Stimulated activated naive CD8-positive, alpha-beta T cell treated with anti-CD3 and anti-CD28 coated beads, Interleukin-15, Interleukin-2, amounts not matched to agents 100 ng/mL and 50 ng/mL, for 24 hours (primary cell): ENCODE results near the gene FAM216A.
"Not testable (repeated sequence)": the region's sequence is repeated elsewhere in the genome, so short reads cannot be mapped to it uniquely, and the experiment has no call there.

ENCODE experiments used
- H3K27ac Mint-ChIP-seq: one replicate; pipeline ENCODE4 v1.8.0; 2021; ENCODE audit warnings: mild to moderate bottlenecking, mixed read lengths
- H3K27me3 Mint-ChIP-seq: one replicate; pipeline ENCODE4 v1.8.0; 2021; ENCODE audit warnings: mixed read lengths
- H3K36me3 Mint-ChIP-seq: one replicate; pipeline ENCODE4 v1.8.0; 2021; ENCODE audit warnings: low read depth, mixed read lengths
- H3K4me1 Mint-ChIP-seq: one replicate; pipeline ENCODE4 v1.8.0; 2021; ENCODE audit warnings: low read depth, mixed read lengths
- H3K4me3 Mint-ChIP-seq: one replicate; pipeline ENCODE4 v1.8.0; 2021; ENCODE audit warnings: mild to moderate bottlenecking, mixed read lengths
- H3K9me3 Mint-ChIP-seq: one replicate; pipeline ENCODE4 v1.8.0; 2021; ENCODE audit warnings: mixed read lengths

FAM216A gene

DNA sequence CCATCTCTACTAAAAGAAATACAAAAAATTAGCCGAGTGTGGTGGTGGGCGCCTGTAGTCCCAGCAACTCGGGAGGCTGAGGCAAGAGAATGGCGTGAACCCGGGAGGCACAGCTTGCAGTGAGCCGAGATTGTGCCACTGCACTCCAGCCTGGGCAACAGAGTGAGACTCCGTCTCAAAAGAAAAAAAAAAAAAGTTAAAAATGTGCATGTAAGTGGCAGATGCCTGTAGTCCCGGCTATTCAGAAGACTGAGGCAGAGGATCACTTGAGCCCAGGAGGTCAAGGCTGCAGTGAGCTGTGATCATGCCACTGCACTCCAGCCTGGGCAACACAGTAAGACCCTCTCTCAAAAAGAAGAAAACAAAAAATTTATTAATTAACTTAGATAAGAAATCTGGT lies 49.4 kb downstream of the FAM216A start:
- not testable (repeated sequence) for H3K4me1 Mint-ChIP-seq, H3K36me3 Mint-ChIP-seq, H3K9me3 Mint-ChIP-seq, H3K4me3 Mint-ChIP-seq, H3K27ac Mint-ChIP-seq, H3K27me3 Mint-ChIP-seq

DNA sequence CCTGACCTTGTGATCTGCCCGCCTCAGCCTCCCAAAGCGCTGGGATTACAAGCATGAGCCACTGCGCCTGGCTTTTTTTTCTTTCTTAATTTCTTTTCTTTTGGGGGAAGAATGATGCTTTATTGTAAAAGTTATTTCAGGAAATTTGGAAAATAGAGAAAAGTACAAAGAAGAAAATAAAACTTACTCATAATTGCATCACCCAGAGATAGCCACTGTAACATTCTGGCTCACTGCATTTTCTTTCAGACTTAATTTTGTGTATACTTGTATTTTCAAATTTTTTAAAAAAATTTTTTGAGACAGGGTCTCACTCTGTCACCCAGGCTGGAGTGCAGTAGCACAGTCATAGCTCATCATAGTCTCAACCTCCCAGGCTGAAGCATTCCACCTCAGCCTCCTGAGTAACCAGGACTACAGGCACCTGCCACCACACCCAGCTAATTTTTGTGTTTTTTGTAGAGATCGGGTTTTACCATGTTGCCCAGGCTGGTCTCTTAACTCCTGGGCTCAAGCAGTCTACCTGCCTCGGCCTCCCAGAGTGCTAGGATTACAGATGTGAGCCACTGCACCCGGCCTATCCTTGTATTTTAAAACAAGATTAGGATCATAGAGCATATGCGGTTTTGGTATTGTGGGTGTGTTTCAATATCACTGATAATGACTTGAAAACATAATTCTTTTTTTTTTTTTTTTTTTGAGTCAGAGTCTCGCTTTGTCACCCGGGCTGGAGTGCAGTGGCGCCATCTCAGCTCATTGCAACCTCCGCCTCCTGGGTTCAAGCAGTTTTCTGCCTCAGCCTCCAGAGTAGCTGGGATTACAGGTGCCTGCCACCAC lies 52.4 kb downstream of the FAM216A start:
- not testable (repeated sequence) for H3K27me3 Mint-ChIP-seq, H3K4me1 Mint-ChIP-seq, H3K27ac Mint-ChIP-seq, H3K9me3 Mint-ChIP-seq, H3K4me3 Mint-ChIP-seq, H3K36me3 Mint-ChIP-seq

DNA sequence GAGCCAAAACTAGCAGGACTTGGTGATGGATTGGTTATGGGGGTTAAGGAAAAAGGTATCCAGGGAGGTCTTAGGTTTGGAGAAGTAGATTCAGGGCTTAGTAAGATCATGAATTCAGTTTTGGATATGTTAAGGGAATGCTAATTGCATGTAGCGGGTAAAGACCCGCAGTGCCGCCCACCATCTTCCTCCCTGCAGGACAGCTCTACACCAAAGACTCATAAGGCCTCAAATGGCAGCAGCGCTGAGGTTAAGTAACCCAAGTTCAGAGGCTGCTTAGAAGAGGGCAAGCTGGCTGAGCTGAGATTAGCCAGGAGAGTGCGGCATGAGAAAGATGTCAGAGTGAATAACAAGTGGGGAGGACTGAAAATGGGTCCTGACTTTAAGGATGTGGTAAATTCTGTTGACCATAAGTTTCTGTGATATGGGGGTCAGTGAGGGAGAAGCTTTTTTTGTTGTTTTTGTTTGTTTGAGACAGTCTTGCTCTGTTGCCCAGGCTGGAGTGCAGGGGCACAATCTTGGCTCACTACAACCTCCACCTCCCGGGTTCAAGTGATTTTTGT lies 59.7 kb downstream of the FAM216A start:
- no peak overlapping the region for H3K4me3 Mint-ChIP-seq
- H3K27ac Mint-ChIP-seq: no peak overlapping the region
- peaks cover 30% of the 10 kb centered on the region for H3K4me1 Mint-ChIP-seq
- H3K27me3 Mint-ChIP-seq: no peaks in the 10 kb centered on the region
- peaks cover 35% of the 10 kb centered on the region for H3K36me3 Mint-ChIP-seq
- H3K9me3 Mint-ChIP-seq: no peaks in the 10 kb centered on the region

DNA sequence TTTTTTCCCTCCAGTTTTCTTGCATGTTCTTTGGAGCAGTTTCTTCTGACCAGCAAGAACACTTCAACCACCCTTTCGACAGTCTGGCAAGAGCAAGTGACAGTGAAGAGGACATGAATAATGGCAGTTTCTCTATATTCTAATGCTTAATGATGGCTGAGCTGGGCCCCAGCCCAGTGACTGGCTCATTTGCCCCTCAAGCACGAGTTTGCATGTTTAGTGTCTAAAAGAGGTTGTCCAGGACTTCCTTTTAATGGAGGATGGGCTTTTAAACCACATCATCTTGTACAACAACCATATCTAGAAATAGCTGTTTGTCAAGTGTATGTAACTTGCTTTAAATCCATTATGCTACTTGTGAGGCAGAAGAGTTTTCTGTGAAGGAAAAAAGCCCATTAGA lies 61.9 kb downstream of the FAM216A start:
- Mint-ChIP-seq H3K27ac (no peak overlapping the region), H3K4me1 (peaks cover 44% of the 10 kb centered on the region), H3K36me3 (peaks cover 49% of the 10 kb centered on the region), H3K4me3 (no peak overlapping the region), H3K9me3 (no peaks in the 10 kb centered on the region), H3K27me3 (no peaks in the 10 kb centered on the region)

DNA sequence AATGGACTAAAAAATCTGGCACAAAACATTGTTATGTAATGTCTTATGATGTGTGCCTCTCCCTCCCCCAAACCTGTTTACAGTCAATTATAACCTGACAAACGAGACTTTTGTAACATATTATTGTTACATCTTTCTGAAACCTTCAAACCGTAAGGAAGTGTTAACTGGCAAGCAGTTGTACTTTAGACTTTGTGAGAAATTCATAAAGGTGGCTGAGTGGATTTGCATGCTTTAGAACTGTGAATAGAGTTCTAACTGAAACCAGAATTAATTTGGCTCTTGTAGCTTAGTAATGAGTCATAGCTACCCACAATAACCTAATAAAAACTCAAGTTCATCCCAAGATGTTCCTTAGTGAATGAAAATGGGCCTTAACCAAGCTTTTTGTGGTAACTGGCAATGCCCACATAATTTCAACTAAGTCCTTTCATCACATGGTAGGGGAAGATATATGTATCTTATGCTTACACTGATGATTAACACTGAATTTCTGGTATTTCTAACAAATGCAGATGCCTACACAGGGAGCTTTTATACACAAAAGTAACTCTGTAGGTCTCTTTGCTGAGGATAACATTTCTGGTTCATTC lies 63.2 kb downstream of the FAM216A start:
- Mint-ChIP-seq H3K27ac (peak overlapping the region; percentile 59), H3K27me3 (no peaks in the 10 kb centered on the region), H3K4me3 (peak overlapping the region; percentile 2), H3K4me1 (peaks cover 50% of the 10 kb centered on the region), H3K36me3 (peaks cover 60% of the 10 kb centered on the region), H3K9me3 (no peaks in the 10 kb centered on the region)

DNA sequence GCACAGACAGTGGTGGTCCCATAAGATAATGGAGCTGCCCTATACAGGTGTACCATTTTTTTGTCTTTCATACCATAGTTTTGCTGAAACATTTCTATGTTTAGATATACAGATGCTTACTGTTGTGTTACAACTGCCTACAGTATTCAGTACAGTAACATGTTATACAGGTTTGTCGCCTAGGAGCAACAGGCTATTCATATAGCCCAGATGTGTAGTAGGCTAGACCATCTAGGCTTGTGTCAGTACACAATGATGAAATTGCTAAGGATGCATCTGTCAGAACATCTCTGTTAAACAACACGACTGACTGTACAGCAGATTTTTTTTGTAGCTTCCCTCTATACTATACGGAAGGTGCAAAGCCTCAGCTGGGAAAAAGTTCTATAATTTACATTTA lies 64.0 kb downstream of the FAM216A start:
- H3K27ac Mint-ChIP-seq: no peak overlapping the region
- H3K27me3 Mint-ChIP-seq: no peaks in the 10 kb centered on the region
- no peaks in the 10 kb centered on the region for H3K9me3 Mint-ChIP-seq
- no peak overlapping the region for H3K4me3 Mint-ChIP-seq
- peaks cover 51% of the 10 kb centered on the region for H3K4me1 Mint-ChIP-seq
- H3K36me3 Mint-ChIP-seq: peaks cover 66% of the 10 kb centered on the region

DNA sequence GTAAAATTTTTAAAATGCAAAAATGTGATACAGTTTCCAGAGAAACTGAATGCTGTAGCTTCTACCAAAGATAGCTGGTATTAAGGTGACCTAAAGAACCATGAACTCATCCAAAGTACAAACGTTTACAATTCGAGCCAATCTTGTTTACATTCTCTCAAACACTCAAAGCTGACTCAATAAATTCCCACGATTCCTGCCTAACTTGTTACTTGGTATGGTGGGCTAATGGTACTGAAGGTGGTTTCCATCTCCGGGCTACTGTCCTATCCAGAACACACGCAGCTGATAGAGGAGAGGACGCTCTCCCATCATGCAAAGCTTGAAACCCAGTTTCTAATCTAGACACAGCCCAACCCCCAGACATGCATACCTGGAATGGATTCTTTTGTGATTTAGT lies 65.0 kb downstream of the FAM216A start:
- Mint-ChIP-seq H3K36me3 (peaks cover 68% of the 10 kb centered on the region), H3K9me3 (no peaks in the 10 kb centered on the region), H3K27ac (no peak overlapping the region), H3K4me3 (no peak overlapping the region), H3K4me1 (peaks cover 51% of the 10 kb centered on the region), H3K27me3 (no peaks in the 10 kb centered on the region)

DNA sequence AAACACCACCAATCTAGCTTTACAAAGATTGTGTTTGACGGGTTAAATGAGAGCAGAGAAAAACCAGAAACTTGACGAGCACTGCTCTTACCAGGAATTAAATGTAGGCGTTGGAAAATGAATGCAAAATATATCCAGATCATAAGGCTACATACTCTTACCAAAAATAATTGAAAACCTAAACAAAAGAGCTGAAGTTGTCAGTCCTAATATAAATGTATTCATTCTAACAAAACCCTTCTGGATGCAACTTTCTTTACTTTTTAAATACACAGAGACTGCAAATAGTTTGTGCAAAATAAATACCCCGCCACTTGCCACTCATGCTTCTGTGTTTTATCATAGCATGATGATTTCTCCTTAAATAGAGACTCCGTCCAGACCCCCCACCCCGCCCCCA lies 66.2 kb downstream of the FAM216A start:
- peaks cover 70% of the 10 kb centered on the region for H3K36me3 Mint-ChIP-seq
- H3K4me3 Mint-ChIP-seq: no peak overlapping the region
- no peaks in the 10 kb centered on the region for H3K9me3 Mint-ChIP-seq
- no peaks in the 10 kb centered on the region for H3K27me3 Mint-ChIP-seq
- peaks cover 47% of the 10 kb centered on the region for H3K4me1 Mint-ChIP-seq
- no peak overlapping the region for H3K27ac Mint-ChIP-seq

DNA sequence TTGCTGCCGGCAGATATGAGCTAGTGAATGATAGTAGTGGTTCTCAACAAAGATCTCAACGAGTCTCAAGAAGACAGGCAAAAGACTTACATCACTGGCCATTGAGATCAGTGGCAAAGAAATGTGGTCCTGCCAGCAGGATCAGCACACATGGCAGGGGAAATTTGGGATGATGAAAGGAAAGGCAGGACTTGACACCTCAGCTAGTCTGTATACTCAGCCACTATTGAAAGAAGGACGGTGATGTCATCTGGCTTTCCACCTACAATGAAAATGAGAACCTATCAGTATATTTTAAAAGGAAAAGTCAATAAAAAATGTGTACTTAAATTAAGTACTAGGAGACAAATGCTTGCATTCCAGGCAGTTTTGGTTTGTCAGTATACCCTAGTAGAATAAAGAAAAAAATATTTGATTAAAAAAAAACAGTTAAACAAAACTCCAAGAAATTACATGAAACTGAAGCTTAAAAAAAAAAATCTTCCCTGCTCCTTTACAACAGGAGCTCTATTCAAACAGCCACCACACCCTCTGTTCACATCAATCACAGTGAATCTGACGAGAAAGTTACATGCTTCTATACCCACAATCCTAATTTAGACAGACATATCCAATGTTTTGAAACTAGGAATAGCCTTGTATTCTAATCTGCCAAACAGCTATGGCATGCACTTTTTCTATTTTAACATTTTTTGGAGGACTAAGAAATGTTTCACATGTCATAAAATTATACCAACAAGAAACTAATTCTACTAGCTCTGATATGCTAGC lies 68.4 kb downstream of the FAM216A start:
- no peaks in the 10 kb centered on the region for H3K9me3 Mint-ChIP-seq
- no peak overlapping the region for H3K27ac Mint-ChIP-seq
- peaks cover 57% of the 10 kb centered on the region for H3K36me3 Mint-ChIP-seq

DNA sequence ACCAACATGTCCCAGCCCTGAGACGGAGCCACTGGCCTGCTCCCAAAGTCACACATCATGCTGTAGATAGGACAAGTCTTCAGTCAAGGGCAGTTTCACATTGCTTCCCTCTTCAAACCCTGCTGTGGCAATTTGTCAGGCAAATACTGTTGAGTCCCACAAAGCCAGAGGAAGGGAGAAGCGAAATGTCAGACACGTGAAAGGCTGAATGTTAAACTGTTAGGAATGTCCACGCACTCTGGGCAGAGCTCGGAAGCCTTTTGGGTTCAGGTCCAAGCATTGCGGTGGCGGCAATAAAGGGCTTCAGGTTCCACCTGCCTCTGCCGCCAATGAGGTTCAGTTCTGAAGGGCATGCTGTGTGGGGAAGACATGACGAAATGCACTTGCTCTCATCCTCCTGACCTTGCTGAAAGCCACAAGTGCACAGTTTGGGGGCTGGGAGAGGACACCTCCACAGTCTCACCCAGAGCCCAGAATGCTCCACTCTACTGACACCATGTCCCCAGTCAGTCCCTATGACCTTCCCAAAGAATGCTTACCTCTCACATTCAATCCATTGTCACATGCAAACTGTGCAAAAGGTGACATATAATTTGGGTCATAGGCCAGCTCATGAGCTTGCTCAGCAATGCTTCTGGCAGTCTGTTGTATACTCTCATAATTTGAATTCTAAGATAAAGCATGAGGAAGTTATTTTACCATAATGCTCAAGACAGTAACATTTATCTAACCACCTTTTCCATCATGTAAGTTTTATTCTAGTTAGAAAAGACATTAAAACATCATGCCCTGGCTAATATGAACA lies 69.2 kb downstream of the FAM216A start:
- Mint-ChIP-seq H3K27ac (peak overlapping the region; percentile 53), H3K36me3 (peaks cover 62% of the 10 kb centered on the region), H3K27me3 (no peaks in the 10 kb centered on the region), H3K4me3 (no peak overlapping the region), H3K9me3 (no peaks in the 10 kb centered on the region), H3K4me1 (peaks cover 32% of the 10 kb centered on the region)

More for the DNA sequence above, 68.4 kb downstream of the FAM216A start:
- Mint-ChIP-seq H3K4me1 (peaks cover 32% of the 10 kb centered on the region), H3K4me3 (no peak overlapping the region), H3K27me3 (no peaks in the 10 kb centered on the region)

DNA sequence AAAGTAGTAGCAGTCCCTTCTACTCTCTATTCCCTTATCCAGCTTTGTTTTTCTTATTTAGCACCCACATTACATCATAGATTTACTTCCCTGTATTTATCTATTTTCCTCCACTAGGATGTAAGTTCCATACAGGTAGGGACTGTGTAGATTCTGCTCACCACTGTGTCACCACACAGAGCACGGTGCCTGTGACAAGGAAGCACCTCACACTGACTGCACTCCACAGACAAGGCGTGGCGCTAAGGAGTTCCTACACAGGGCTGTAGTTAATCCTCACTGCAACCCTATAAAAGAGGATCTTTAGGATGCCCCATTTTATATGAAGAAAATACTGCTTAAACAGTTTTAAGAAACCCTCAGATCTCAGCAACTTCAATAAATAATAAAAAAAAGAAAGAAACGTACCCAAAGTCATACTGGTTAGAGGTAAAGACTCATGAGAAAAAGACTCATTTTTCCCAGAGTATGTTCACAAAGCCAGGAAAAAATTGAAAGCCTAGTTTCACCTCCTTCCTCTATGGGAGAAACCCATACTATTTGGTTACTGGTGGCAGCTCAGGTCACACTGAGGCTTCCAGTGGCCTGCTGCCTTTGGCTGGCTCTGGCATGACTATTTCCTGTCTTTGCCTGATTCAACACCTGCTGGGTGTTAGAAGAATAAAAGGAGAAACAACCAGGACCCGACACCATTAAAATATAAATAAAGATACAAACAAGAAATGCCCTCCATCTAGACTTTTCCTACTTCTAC lies 70.4 kb downstream of the FAM216A start:
- no peak overlapping the region for H3K4me3 Mint-ChIP-seq
- H3K9me3 Mint-ChIP-seq: no peaks in the 10 kb centered on the region
- peaks cover 35% of the 10 kb centered on the region for H3K4me1 Mint-ChIP-seq
- peak overlapping the region; percentile 16 for H3K27ac Mint-ChIP-seq
- H3K36me3 Mint-ChIP-seq: peaks cover 68% of the 10 kb centered on the region
- H3K27me3 Mint-ChIP-seq: no peaks in the 10 kb centered on the region
